HepG2 (cell line): ENCODE results near the gene AKAP1. TPM values are rescaled to one million over a fixed set of nuclear protein-coding genes. Genes with fewer than 3 reads are reported as not detected.

Experiments
- ATAC-seq: fragments of 200-7000 bp; cut with Tn5 transposase; 3 replicates; pipeline ENCODE4 v1.9.1; 2020; ENCODE audit warnings: mild to moderate bottlenecking, moderate library complexity
- BruUV-seq: library from RNA; stranded (reverse); fragments of 400-500 nt; replicated peaks from 2 replicates; lab custom pipeline; 2021; lab: Mats Ljungman, UMichigan
- CTCF ChIA-PET: fragments of 300-600 bp; formaldehyde crosslinking; extraction: SDS; loops from one replicate; lab custom pipeline; 2021; ENCODE audit warnings: low total read pairs, inconsistent platforms, low intra/inter-chr PET ratio; lab: Yijun Ruan, JAX
- POLR2A ChIA-PET: fragments of 350-600 bp; sonication (Branson Sonifier 250); formaldehyde crosslinking; loops from one replicate; lab custom pipeline; 2020; ENCODE audit warnings: antibody characterized with exemption, inconsistent platforms; lab: Yijun Ruan, JAX
- DNase-seq: peaks from one replicate; pipeline ENCODE4 v3.0.0-alpha.2; 2015; ENCODE audit warnings: low spot score
- FAIRE-seq: peaks from 3 replicates; lab custom pipeline; 2011; peaks lifted over from hg19 to GRCh38; lab: Jason Lieb, UNC
- H2AFZ ChIP-seq: one replicate; pipeline ENCODE4 v1.6.1; 2011; ENCODE audit warnings: low read length, inconsistent platforms
- H3K27ac ChIP-seq: fragments of 300-600 bp; 3 replicates; pipeline ENCODE4 v1.8.0; 2011; ENCODE audit warnings: mixed run types, mild to moderate bottlenecking, mixed read lengths, low read length, inconsistent platforms; ENCODE audit not compliant: insufficient read depth; ENCODE audit errors: extremely low read length
- H3K27me3 ChIP-seq, 2 experiments: fragments of 200-600 bp in 1 of 2; 2 replicates in 1 of 2; 3 replicates in 1 of 2; pipeline versions ENCODE4 v1.6.0 to v1.8.0; 2011; ENCODE audit warnings: low read length in 2 of 2, mild to moderate bottlenecking in 2 of 2, moderate library complexity in 2 of 2, inconsistent platforms in 1 of 2; ENCODE audit not compliant: insufficient read depth in 2 of 2, control insufficient read depth in 1 of 2
- H3K36me3 ChIP-seq, 2 experiments: fragments of 200-600 bp in 1 of 2; replicated peaks in 1 of 2; 2 replicates in 1 of 2; 3 replicates in 1 of 2; pipeline versions ENCODE4 v1.5.1 to v1.8.0; 2011; ENCODE audit warnings: low read length in 2 of 2, inconsistent platforms in 1 of 2; ENCODE audit not compliant: insufficient read depth in 2 of 2, control insufficient read depth in 1 of 2
- H3K4me1 ChIP-seq: 2 replicates; pipeline ENCODE4 v1.5.1; 2012; ENCODE audit warnings: low read length, inconsistent platforms; ENCODE audit not compliant: insufficient read depth
- H3K4me2 ChIP-seq: 2 replicates; pipeline ENCODE4 v1.6.0; 2011; ENCODE audit warnings: low read depth, low read length, inconsistent platforms
- H3K4me3 ChIP-seq, 3 experiments: fragments of 200-600 bp in 1 of 3; sonication (generic), shearing (Covaris generic) in 1 of 3; replicated peaks in 1 of 3; 2 replicates each; pipeline ENCODE4 v1.5.1; 2011 to 2016; ENCODE audit warnings: low read length in 3 of 3, inconsistent platforms in 2 of 3, low read depth in 2 of 3, mild to moderate bottlenecking in 2 of 3, control low read depth in 1 of 3, mixed read lengths in 1 of 3; ENCODE audit not compliant: insufficient read depth in 1 of 3
- H3K79me2 ChIP-seq: one replicate; pipeline ENCODE4 v1.6.1; 2011; ENCODE audit warnings: low read length, inconsistent platforms; ENCODE audit not compliant: insufficient read depth
- H3K9ac ChIP-seq: 2 replicates; pipeline ENCODE4 v1.6.0; 2011; ENCODE audit warnings: mild to moderate bottlenecking, low read depth, low read length, inconsistent platforms; ENCODE audit not compliant: insufficient read depth
- H3K9me3 ChIP-seq: 2 replicates; pipeline ENCODE4 v1.5.1; 2012; ENCODE audit warnings: mild to moderate bottlenecking, low read length
- H4K20me1 ChIP-seq: 2 replicates; pipeline ENCODE4 v1.6.0; 2011; ENCODE audit warnings: inconsistent platforms, mild to moderate bottlenecking, low read length, moderate library complexity; ENCODE audit not compliant: insufficient read depth
- CBX1 ChIP-seq: IDR thresholded peaks from one replicate; pipeline ENCODE4 v1.6.1; 2016; ENCODE audit warnings: antibody characterized with exemption, low read depth
- HNF4A ChIP-seq: sonication (generic); formaldehyde crosslinking; IDR thresholded peaks from 2 replicates; pipeline ENCODE4 v1.4.0; 2020; ENCODE audit warnings: missing genetic modification reagents
- NONO ChIP-seq, 2 experiments: fragments of 450-650 bp in 1 of 2; sonication (generic) in 1 of 2; formaldehyde crosslinking in 1 of 2; IDR thresholded peaks in 1 of 2; conservative IDR thresholded peaks in 1 of 2; 2 replicates each; pipeline versions ENCODE4 v1.6.1 to v1.8.0; 2017 to 2022; ENCODE audit warnings: mild to moderate bottlenecking in 1 of 2, missing genetic modification reagents in 1 of 2, moderate library complexity in 1 of 2
- PATZ1 ChIP-seq: sonication (generic); formaldehyde crosslinking; IDR thresholded peaks from 2 replicates; pipeline ENCODE4 v1.4.0; 2020; ENCODE audit warnings: missing genetic modification reagents
- RXRA ChIP-seq: sonication (generic); formaldehyde crosslinking; IDR thresholded peaks from 2 replicates; pipeline ENCODE4 v1.5.1; 2020; ENCODE audit warnings: missing genetic modification reagents
- SAFB2 ChIP-seq: sonication (generic); formaldehyde crosslinking; IDR thresholded peaks from 2 replicates; pipeline ENCODE4 v1.5.1; 2020; ENCODE audit warnings: missing genetic modification reagents, low read depth, mild to moderate bottlenecking, borderline replicate concordance
- ZMYM3 ChIP-seq: sonication (generic); formaldehyde crosslinking; IDR thresholded peaks from 2 replicates; pipeline ENCODE4 v1.5.1; 2020; ENCODE audit warnings: mild to moderate bottlenecking, missing genetic modification reagents
- ZNF280B ChIP-seq: sonication (generic); formaldehyde crosslinking; IDR thresholded peaks from 2 replicates; pipeline ENCODE4 v1.5.0; 2020; ENCODE audit warnings: missing genetic modification reagents, mild to moderate bottlenecking, borderline replicate concordance
- ZNF431 ChIP-seq: sonication (generic); formaldehyde crosslinking; IDR thresholded peaks from 2 replicates; pipeline ENCODE4 v1.9.0; 2022; ENCODE audit warnings: missing genetic modification reagents, low read depth, mild to moderate bottlenecking, borderline replicate concordance
- ZNF44 ChIP-seq: sonication (generic); formaldehyde crosslinking; IDR thresholded peaks from 2 replicates; pipeline ENCODE4 v1.5.1; 2020; ENCODE audit warnings: mild to moderate bottlenecking, missing genetic modification reagents
- ZNF749 ChIP-seq: sonication (generic); formaldehyde crosslinking; IDR thresholded peaks from 2 replicates; pipeline ENCODE4 v1.8.0; 2022; ENCODE audit warnings: mild to moderate bottlenecking, missing genetic modification reagents, moderate library complexity, borderline replicate concordance
- WGBS: methylation state at CpG from one replicate; pipeline ENCODE4 v1.1.6; 2017; ENCODE audit warnings: low lambda C conversion rate; 5-methylcytosine and 5-hydroxymethylcytosine counted together
- in situ Hi-C: cut with HindIII; loops from 2 replicates; pipeline ENCODE4 v1.10.0; 2017; ENCODE audit warnings: low pct_unique_long_range_greater_than_20kb; ENCODE audit not compliant: extremely low pct_ligation_motif_present
- intact Hi-C: fragments of 100-400 bp; cut with micrococcal nuclease; formaldehyde crosslinking; loops from one replicate; pipeline ENCODE4 v1.10.0; 2022; ENCODE audit not compliant: unreplicated experiment
- polyA plus RNA-seq, 8 experiments: library from polyadenylated mRNA; depleted of rRNA in 3 of 8; stranded (reverse) in 7 of 8; unstranded in 1 of 8; fragments of >200 nt; fragmentation: Illumina TruSeq in 4 of 8; extraction: Trizol in 4 of 8; gene quantifications; 2 replicates each; pipeline versions ENCODE4 v1.2.1 to v1.2.3, GENCODE V29; 2011 to 2016; ENCODE audit warnings: low read depth in 4 of 8, missing spikeins in 1 of 8, mixed read lengths in 1 of 8; ENCODE audit not compliant: insufficient read depth in 1 of 8
- total RNA-seq, 5 experiments: library from RNA; depleted of rRNA; stranded (reverse); fragments of >200 nt; fragmentation: Illumina TruSeq; extraction: Trizol; gene quantifications; 2 replicates each; pipeline ENCODE4 v1.2.3, GENCODE V29; 2016; ENCODE audit warnings: low read depth in 1 of 5
- TF ChIP-seq, protein P1 (sequence below): sonication (generic); formaldehyde crosslinking; IDR thresholded peaks from 2 replicates; pipeline ENCODE4 v1.4.0; 2020; ENCODE audit warnings: missing genetic modification reagents
- TF ChIP-seq, protein P2 (sequence below): sonication (generic); formaldehyde crosslinking; IDR thresholded peaks from 2 replicates; pipeline ENCODE4 v1.4.0; 2020; ENCODE audit warnings: missing genetic modification reagents, mild to moderate bottlenecking, borderline replicate concordance

Gene AKAP1
- total and polyA plus RNA-seq, 2 of the 13 experiments (the other 11 are each of a cell fraction or from before 2014, with no cell fraction given) = 101 to 131 TPM

GRCh38 chr17:57110579-57111325 is 25.7 kb downstream of the AKAP1 start:
- ChIA-PET CTCF (no interaction called here), POLR2A (interaction anchor here (8.9 kb wide), 1 partner anchor 24 kb away, joined by 82 read pairs; the partner anchor contains the start of gene AKAP1)
- no peaks in the 10 kb centered on the region for H3K27me3 ChIP-seq
- H3K9me3 ChIP-seq = no peaks in the 10 kb centered on the region
- intact Hi-C loops = loop anchor here (5.0 kb wide), 1 partner anchor 103 kb away; no protein-coding TSS in a partner anchor
- peaks cover 64% of the 10 kb centered on the region for H3K4me1 ChIP-seq
- 83% methylated on average over 12 of the region's 12 CpGs for WGBS
- no peak for FAIRE-seq
- no TSS peak for BruUV-seq
- no peak overlapping the region for H3K27ac ChIP-seq
- no peak overlapping the region for H3K9ac ChIP-seq
- no peak overlapping the region for H3K4me2 ChIP-seq
- H3K36me3 ChIP-seq = peaks cover 47 to 91% of the 10 kb centered on the region in 2 experiments
- in situ Hi-C loops = loop anchor here (10.0 kb wide), 1 partner anchor 96 kb away; no protein-coding TSS in a partner anchor
- no peak overlapping the region for H2AFZ ChIP-seq
- peaks cover 30% of the 10 kb centered on the region for H4K20me1 ChIP-seq
- no peak overlapping the region for H3K4me3 ChIP-seq
- no peak for ATAC-seq
- peaks cover 46% of the 10 kb centered on the region for H3K79me2 ChIP-seq
- no peak for DNase-seq
- peak; percentile 72 for TF ChIP-seq PATZ1 (CRISPR knock-in tag)
- no peak for TF ChIP-seq ZNF44 (CRISPR knock-in tag)
- no peak for TF ChIP-seq CBX1
- peak; percentile 45; the same call in 1 of the 2 replicates for TF ChIP-seq HNF4A (CRISPR knock-in tag)
- no peak for TF ChIP-seq SAFB2 (CRISPR knock-in tag)
- no peak for TF ChIP-seq NONO (IDR thresholded peaks at IDR 0.05)
- 0 out of 2 replicates have a peak, but pooled peaks have one; percentile 43 for TF ChIP-seq NONO (CRISPR knock-in tag; conservative IDR thresholded peaks at IDR 0.05)
- TF ChIP-seq ZNF280B (CRISPR knock-in tag) = 0 out of 2 replicates have a peak, but pooled peaks have one; percentile 30
- TF ChIP-seq ZNF431 (CRISPR knock-in tag) = no peak
- no peak; the same call in 1 of the 2 replicates for TF ChIP-seq ZMYM3 (CRISPR knock-in tag)
- TF ChIP-seq, protein P1, sequence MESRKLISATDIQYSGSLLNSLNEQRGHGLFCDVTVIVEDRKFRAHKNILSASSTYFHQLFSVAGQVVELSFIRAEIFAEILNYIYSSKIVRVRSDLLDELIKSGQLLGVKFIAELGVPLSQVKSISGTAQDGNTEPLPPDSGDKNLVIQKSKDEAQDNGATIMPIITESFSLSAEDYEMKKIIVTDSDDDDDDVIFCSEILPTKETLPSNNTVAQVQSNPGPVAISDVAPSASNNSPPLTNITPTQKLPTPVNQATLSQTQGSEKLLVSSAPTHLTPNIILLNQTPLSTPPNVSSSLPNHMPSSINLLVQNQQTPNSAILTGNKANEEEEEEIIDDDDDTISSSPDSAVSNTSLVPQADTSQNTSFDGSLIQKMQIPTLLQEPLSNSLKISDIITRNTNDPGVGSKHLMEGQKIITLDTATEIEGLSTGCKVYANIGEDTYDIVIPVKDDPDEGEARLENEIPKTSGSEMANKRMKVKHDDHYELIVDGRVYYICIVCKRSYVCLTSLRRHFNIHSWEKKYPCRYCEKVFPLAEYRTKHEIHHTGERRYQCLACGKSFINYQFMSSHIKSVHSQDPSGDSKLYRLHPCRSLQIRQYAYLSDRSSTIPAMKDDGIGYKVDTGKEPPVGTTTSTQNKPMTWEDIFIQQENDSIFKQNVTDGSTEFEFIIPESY (CRISPR knock-in tag) = peak; percentile 98
- TF ChIP-seq ZNF749 = peak; percentile 19; the same call in 1 of the 2 replicates
- TF ChIP-seq, protein P2, sequence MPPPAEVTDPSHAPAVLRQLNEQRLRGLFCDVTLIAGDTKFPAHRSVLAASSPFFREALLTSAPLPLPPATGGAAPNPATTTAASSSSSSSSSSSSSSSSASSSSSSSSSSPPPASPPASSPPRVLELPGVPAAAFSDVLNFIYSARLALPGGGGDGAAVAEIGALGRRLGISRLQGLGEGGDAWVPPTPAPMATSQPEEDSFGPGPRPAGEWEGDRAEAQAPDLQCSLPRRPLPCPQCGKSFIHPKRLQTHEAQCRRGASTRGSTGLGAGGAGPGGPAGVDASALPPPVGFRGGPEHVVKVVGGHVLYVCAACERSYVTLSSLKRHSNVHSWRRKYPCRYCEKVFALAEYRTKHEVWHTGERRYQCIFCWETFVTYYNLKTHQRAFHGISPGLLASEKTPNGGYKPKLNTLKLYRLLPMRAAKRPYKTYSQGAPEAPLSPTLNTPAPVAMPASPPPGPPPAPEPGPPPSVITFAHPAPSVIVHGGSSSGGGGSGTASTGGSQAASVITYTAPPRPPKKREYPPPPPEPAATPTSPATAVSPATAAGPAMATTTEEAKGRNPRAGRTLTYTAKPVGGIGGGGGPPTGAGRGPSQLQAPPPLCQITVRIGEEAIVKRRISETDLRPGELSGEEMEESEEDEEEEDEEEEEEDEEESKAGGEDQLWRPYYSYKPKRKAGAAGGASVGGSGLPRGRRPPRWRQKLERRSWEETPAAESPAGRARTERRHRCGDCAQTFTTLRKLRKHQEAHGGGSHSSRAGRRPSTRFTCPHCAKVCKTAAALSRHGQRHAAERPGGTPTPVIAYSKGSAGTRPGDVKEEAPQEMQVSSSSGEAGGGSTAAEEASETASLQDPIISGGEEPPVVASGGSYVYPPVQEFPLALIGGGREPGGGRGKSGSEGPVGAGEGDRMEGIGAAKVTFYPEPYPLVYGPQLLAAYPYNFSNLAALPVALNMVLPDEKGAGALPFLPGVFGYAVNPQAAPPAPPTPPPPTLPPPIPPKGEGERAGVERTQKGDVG (CRISPR knock-in tag) = 0 out of 2 replicates have a peak, but pooled peaks have one; percentile 26
- TF ChIP-seq RXRA = peak; percentile 37; the same call in 1 of the 2 replicates
